ENCODE measurements around the gene RPAP2.
A peak's percentile ranks its signal among the peaks of the same experiment; 100 is the strongest.
"Not testable (repeated sequence)": the region's sequence is repeated elsewhere in the genome, so short reads cannot be mapped to it uniquely, and the experiment has no call there.

The RPAP2 gene

GRCh38 chr1:92298573-92299476 lies at the start of gene RPAP2, which contains the start of gene GLMN:
Gene RPAP2, plus strand, starts transcription at chr1:92299059. Its CDS starts 15 bp downstream, at chr1:92299074.
Gene GLMN, minus strand, starts transcription at chr1:92298987. Its CDS starts 988 bp downstream, at chr1:92297999.
- peak; percentile 78 for DNase-seq

GRCh38 chr1:92254714-92255113 lies 44.1 kb upstream of the RPAP2 start:
- not testable (repeated sequence) for DNase-seq

GRCh38 chr1:92259350-92259749 lies 39.5 kb upstream of the RPAP2 start:
- peak; percentile 18 for DNase-seq

GRCh38 chr1:92262516-92262915 lies 36.3 kb upstream of the RPAP2 start:
- DNase-seq: no peak

GRCh38 chr1:92273039-92273438 lies 25.8 kb upstream of the RPAP2 start:
- DNase-seq: no peak

GRCh38 chr1:92274939-92275338 lies 23.9 kb upstream of the RPAP2 start:
- no peak for DNase-seq

GRCh38 chr1:92276082-92276481 lies 22.8 kb upstream of the RPAP2 start:
- DNase-seq: no peak

GRCh38 chr1:92277105-92277723 lies 21.6 kb upstream of the RPAP2 start:
- no peak for DNase-seq

GRCh38 chr1:92279781-92280180 lies 19.1 kb upstream of the RPAP2 start:
- DNase-seq: not testable (repeated sequence)

GRCh38 chr1:92281411-92281810 lies 17.4 kb upstream of the RPAP2 start:
- DNase-seq: not testable (repeated sequence)

- peak; percentile 65 for DNase-seq
These were observed 7.4 kb upstream of the RPAP2 start for GRCh38 chr1:92291372-92291999.

GRCh38 chr1:92298213-92298572 lies 666 bp upstream of the RPAP2 start:
- DNase-seq: no peak

GRCh38 chr1:92299477-92300150 lies 755 bp downstream of the RPAP2 start:
- DNase-seq: no peak

GRCh38 chr1:92301021-92301420 lies 2.2 kb downstream of the RPAP2 start:
- no peak for DNase-seq

GRCh38 chr1:92306020-92306419 lies 7.2 kb downstream of the RPAP2 start:
- DNase-seq: peak; percentile 65

- DNase-seq: no peak
These were observed 9.1 kb downstream of the RPAP2 start for GRCh38 chr1:92307980-92308379.

GRCh38 chr1:92310185-92310597 lies 11.3 kb downstream of the RPAP2 start:
- DNase-seq: peak; percentile 54

GRCh38 chr1:92314024-92314423 lies 15.2 kb downstream of the RPAP2 start:
- no peak for DNase-seq

GRCh38 chr1:92315766-92316599 lies 17.1 kb downstream of the RPAP2 start:
- DNase-seq: no peak

- no peak for DNase-seq
These were observed 19.1 kb downstream of the RPAP2 start for GRCh38 chr1:92317836-92318493.
